HAP-1 (cell line): ENCODE measurements around the gene FUT9.

Experiments
- DNase-seq, 2 experiments: peaks; one replicate each; pipeline ENCODE4 v3.0.0-alpha.2; 2016 to 2020; ENCODE audit warnings: low spot score in 2 of 2
- H3K27me3 ChIP-seq: fragments of 250-450 bp; sonication (Bioruptor Pico); 2 replicates; pipeline ENCODE4 v1.5.1; 2020; ENCODE audit warnings: low read depth, mild to moderate bottlenecking, moderate library complexity
- H3K36me3 ChIP-seq: fragments of 250-450 bp; sonication (Bioruptor Pico); replicated peaks from 2 replicates; pipeline ENCODE4 v1.5.1; 2020; ENCODE audit warnings: mild to moderate bottlenecking
- H3K4me1 ChIP-seq: fragments of 250-450 bp; sonication (Bioruptor Pico); 2 replicates; pipeline ENCODE4 v1.5.1; 2020; ENCODE audit warnings: mild to moderate bottlenecking
- H3K4me3 ChIP-seq: fragments of 250-450 bp; sonication (Bioruptor Pico); 2 replicates; pipeline ENCODE4 v1.5.1; 2020; ENCODE audit warnings: mild to moderate bottlenecking, moderate library complexity
- H3K9me3 ChIP-seq: fragments of 250-450 bp; sonication (Bioruptor Pico); 2 replicates; pipeline ENCODE4 v1.5.1; 2020; ENCODE audit warnings: mild to moderate bottlenecking, moderate library complexity
- in situ Hi-C: fragments of 300-500 bp; cut with MboI; formaldehyde crosslinking; loops from 3 replicates; pipeline ENCODE4 v1.14.3; 2020; ENCODE audit warnings: low sequenced_read_pairs, inconsistent platforms, mixed read lengths

Gene FUT9

DNA sequence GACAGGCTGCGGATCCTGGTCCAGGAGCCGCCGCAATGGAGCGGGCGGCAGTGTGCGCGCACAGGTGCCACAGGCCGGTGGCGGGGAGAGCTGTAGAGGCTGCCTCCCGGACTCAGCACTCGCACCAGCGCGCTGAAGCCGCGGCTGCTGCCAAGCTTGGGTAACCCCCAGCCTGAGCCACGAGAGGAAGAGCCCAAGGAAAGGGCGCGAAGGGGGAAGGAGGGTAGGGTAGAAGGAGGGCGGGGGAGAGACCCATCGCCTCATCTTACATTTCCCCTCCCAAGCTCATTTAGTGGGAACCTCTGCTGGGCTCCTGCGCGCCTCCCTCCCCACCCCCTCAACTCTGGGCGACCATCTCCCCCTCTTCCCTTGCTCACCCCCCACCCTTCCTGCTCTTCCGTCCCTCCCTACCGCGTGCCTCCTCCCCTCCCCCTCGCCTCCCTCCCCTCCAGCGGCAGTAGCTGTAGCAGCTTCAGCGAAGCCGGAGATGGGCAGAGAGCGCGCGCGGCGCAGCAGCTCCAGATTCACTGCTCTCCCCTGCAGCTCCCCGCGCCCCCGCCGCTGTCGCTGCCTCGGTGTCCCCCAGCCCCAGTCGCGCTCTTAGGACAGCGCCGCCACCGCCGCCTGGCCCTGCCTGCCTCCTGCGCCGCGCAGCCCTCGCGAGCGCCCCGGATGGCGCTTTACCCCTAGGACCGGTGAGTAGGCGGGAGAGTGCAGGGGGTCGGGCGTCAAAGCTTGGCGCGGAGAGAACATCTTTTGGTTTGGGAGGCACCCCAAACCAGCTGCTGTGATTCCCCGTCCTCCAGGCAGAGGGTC is at the start of gene FUT9:
Gene FUT9 (plus strand): TSS at position 457 of the 816 bp plus-strand sequence. CDS start 187,182 bp downstream, outside the sequence.
- peak in 1 of 2 experiments; percentile 39 for DNase-seq
- Histone ChIP-seq H3K4me3 (no peak within 1 kb of the TSS), H3K4me1 (no peaks in the 10 kb centered on the region), H3K27me3 (no peaks in the 10 kb centered on the region), H3K36me3 (no peaks in the 10 kb centered on the region), H3K9me3 (no peaks in the 10 kb centered on the region)
- in situ Hi-C loops = no loop called here

DNA sequence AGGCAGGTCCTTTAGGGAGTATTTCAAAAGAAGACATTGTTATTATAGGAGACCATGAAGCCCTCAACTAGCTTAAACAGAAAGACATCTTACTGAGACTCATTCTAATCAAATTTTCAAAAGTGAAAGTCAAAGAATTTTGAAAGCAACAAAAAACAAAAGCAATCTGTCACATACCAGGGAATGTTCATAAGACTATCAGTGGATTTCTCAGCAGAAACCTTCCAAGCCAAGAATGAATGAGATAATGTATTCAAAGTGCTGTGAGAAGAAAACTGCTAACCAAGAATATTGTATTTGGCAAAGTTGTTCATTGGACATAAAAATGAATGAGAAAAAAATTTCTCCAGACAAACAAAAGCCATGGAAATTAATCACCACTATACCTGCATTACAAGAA is 48.2 kb upstream of the FUT9 start:
- Histone ChIP-seq H3K27me3 (no peaks in the 10 kb centered on the region), H3K4me1 (peaks cover 3% of the 10 kb centered on the region; the same call in 1 of the 2 replicates), H3K36me3 (no peaks in the 10 kb centered on the region), H3K9me3 (no peaks in the 10 kb centered on the region), H3K4me3 (no peak overlapping the region)
- in situ Hi-C loops = no loop called here
- no peak for DNase-seq

DNA sequence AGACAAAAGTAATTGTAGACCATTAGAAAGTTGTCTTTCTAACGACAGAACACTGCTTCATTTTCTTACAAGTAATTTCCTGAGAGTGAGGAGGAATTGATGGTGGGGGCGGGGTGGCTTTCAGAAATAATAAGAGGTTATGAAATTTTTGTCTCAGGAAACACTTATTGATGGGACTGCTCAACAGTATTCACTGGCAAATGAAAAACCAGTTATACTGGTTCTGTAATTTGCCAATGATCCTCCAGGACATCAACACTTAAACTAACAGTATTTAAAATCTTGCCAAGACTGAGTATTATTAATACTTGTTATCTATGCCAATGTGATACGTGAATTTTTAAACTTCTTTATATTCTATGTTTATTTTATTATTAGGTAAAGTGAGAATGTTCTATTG is 41.8 kb upstream of the FUT9 start:
- DNase-seq = no peak
- in situ Hi-C loops = no loop called here
- Histone ChIP-seq H3K27me3 (no peaks in the 10 kb centered on the region), H3K9me3 (no peaks in the 10 kb centered on the region), H3K36me3 (no peaks in the 10 kb centered on the region), H3K4me3 (no peak overlapping the region), H3K4me1 (no peaks in the 10 kb centered on the region; the same call in 1 of the 2 replicates)

DNA sequence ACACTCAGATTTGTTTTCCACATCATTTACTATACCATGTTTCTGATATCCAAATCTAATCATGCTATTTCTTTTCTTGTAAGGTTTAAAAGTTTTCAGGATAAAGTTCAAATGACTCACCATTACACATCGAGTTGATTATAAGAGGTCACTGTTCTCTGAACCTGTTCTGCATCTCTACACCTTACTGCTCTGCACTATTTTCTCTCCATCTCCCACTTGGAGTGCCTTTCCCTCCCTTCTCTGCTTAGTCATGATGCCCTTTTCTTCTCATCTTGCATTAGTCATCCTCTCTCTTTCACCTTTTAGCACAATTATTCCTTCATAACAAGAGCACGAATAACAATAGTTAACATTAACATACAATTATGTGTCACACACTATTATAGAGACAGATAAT is 37.5 kb upstream of the FUT9 start:
- in situ Hi-C loops = no loop called here

DNA sequence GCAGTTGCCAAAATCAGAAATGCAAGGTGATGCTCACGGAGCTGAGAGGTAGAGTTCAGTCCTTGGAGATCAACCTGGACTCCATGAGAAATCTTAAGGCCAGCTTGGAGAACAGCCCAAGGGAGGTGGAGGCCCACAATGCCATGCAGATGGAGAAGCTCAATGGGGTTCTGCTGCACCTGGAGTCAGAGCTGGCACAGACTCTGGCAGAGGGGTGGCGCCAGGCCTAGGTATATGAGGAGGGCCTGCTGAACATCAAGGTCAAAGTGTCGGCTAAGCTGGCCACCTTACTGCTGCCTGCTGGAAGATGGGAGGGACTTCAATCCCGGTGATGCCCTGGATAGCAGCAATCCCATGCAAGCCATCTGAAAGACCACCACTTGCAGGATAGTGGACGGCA is 23.9 kb upstream of the FUT9 start:
- no peaks in the 10 kb centered on the region for H3K36me3 ChIP-seq
- H3K27me3 ChIP-seq = no peaks in the 10 kb centered on the region
- in situ Hi-C loops = no loop called here
- H3K9me3 ChIP-seq = no peaks in the 10 kb centered on the region
- no peaks in the 10 kb centered on the region for H3K4me1 ChIP-seq
- no peak for DNase-seq
- no peak overlapping the region for H3K4me3 ChIP-seq

More for the DNA sequence above, 37.5 kb upstream of the FUT9 start:
- peak in 1 of 2 experiments; percentile 33 for DNase-seq
- Histone ChIP-seq H3K9me3 (no peaks in the 10 kb centered on the region), H3K36me3 (no peaks in the 10 kb centered on the region), H3K27me3 (no peaks in the 10 kb centered on the region), H3K4me1 (no peaks in the 10 kb centered on the region; the same call in 1 of the 2 replicates), H3K4me3 (no peak overlapping the region)

DNA sequence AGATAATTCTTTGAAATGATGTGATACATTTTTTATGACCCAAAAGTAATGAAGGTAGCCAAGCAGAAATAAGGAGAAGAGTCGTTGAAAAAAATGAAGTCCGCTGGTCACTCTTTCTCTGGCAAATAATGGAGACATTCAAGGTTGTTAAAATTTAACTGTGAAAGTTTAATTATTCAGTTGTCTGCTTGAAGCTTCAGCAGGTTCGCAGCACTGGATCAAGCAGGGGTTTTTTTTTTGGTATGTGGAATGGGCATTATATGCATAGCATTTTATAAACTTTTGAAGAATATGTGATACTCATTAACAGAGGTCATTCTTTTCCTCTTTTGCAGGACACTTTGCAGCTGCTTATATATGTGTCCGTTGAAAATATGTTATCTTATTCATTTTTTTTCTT is 21.6 kb upstream of the FUT9 start:
- DNase-seq = no peak
- Histone ChIP-seq H3K27me3 (no peaks in the 10 kb centered on the region), H3K4me1 (peaks cover 2% of the 10 kb centered on the region; the same call in 1 of the 2 replicates), H3K9me3 (no peaks in the 10 kb centered on the region), H3K36me3 (no peaks in the 10 kb centered on the region), H3K4me3 (no peak overlapping the region)
- in situ Hi-C loops = no loop called here

DNA sequence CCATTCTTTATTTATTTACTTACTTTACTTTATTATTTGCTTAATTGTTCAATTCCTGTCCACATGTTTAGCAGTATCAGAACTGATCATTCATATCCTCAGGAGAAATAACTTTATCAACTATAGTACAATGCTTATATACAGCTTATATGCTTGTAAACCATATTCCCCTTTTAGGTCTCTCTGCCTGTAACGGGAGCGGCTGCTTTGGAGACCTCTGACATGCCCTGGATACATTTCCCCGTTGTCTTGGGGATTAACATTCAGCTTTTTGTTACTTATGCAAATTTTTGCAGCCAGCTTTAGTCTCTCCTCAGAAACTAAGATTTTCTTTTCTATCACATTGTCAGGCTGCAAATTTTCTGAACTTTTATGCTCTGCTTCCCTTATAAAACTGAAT is 17.6 kb upstream of the FUT9 start:
- no peaks in the 10 kb centered on the region; the same call in 1 of the 2 replicates for H3K9me3 ChIP-seq
- in situ Hi-C loops = no loop called here
- H3K36me3 ChIP-seq = no peaks in the 10 kb centered on the region
- DNase-seq = peak; percentile 45 to 50
- peaks cover 2% of the 10 kb centered on the region; the same call in 1 of the 2 replicates for H3K4me1 ChIP-seq
- no peak overlapping the region for H3K4me3 ChIP-seq
- H3K27me3 ChIP-seq = no peaks in the 10 kb centered on the region

DNA sequence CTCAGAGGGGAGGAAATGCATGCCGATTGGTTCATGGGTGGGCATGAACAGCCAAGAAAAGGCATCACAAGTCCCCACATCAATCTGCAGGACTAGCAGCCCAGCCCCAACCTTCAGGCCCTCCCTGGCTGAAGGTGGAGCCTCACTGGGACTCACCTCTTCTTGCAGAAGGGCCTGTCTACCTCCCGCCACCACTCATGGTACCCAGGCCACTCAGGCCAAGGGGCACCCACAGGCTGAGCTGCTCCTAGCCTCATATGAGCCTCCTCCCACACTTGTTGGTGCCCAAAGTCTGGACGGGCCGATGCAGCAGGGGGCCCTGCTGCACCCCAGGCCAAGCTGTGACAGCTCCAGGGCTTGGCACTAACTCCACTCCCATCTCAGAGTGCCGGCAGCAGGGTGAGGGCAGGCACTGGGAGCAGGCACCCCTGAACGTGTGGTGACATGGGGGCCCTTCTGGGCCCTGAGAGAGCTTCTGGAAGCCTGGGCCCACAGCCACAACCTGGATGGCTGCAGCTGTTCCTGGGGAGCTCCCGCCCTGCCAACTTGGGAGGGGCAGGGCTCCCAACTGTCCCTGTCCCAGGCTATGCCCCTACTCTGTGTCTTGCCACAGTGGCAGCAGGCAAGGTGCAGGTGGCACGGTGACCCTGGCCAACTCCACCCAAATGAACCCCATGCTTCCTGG is 13.7 kb upstream of the FUT9 start:
- in situ Hi-C loops = no loop called here
- no peaks in the 10 kb centered on the region for H3K36me3 ChIP-seq

DNA sequence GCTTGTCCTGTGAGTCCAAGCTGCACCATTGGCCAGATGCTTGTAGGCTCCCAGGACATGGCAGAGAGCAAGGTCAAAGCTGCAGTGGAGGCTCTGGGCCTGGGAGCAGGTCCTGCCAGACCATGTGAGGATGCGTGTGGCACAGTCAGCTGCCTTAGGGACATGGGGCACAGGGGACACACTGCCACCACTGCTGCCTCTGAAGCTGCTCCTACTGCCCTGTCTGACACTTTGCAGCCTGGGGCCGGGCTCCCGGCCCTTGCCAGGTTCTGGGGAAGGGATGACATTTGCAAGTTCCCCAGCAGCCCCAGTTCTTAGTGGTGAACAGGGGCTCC is 13.2 kb upstream of the FUT9 start:
- DNase-seq = no peak
- Histone ChIP-seq H3K4me1 (peaks cover 2% of the 10 kb centered on the region), H3K4me3 (no peak overlapping the region), H3K36me3 (no peaks in the 10 kb centered on the region), H3K9me3 (no peaks in the 10 kb centered on the region; the same call in 1 of the 2 replicates), H3K27me3 (no peaks in the 10 kb centered on the region)
- in situ Hi-C loops = no loop called here

More for the DNA sequence above, 13.7 kb upstream of the FUT9 start:
- no peak overlapping the region for H3K4me3 ChIP-seq
- no peaks in the 10 kb centered on the region; the same call in 1 of the 2 replicates for H3K9me3 ChIP-seq
- peaks cover 2% of the 10 kb centered on the region for H3K4me1 ChIP-seq
- no peak for DNase-seq
- H3K27me3 ChIP-seq = no peaks in the 10 kb centered on the region

DNA sequence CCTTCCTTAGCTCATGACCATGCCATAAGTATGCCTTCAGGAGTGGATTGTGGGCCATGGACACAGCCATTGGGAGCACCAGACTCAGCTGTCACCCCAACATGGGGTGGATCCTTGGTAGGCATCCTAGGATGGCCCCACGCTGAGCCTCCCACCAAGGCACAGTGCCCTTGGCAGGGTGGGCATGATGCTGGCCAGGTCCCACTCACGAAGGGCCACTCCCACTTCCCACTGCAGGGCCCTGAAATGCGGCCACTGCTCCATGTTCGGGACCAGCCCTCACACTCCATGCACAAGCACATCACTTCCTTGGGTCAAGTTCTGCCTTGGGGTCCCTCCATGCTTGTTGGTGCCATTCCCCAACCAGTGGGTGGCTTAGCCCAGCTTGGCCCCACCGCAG is 12.9 kb upstream of the FUT9 start:
- Histone ChIP-seq H3K27me3 (no peaks in the 10 kb centered on the region), H3K9me3 (no peaks in the 10 kb centered on the region; the same call in 1 of the 2 replicates), H3K36me3 (no peaks in the 10 kb centered on the region), H3K4me3 (no peak overlapping the region), H3K4me1 (peaks cover 2% of the 10 kb centered on the region)
- DNase-seq = no peak
- in situ Hi-C loops = no loop called here

DNA sequence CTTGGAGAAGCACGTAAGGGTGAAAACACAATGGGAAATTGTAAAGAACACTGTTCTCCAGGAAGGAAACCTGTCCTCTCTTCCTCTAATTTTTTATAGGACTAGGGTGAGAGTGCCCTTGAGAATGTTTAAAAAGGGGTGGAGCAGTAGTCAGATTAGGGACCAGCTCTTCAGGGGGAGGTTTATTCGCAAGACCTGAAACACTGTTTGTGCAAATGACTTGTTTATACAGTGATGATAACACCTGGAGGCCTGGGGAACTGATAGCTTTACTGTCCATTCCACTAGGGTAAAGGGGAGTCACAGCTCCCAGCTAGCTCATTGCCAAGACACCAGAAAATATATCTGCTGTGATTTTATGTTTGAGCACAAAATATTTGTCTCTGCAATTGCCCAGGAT is 8.1 kb upstream of the FUT9 start:
- H3K27me3 ChIP-seq = no peaks in the 10 kb centered on the region
- H3K36me3 ChIP-seq = no peaks in the 10 kb centered on the region
- H3K4me1 ChIP-seq = no peaks in the 10 kb centered on the region; the same call in 1 of the 2 replicates
- no peak for DNase-seq
- H3K4me3 ChIP-seq = no peak overlapping the region
- in situ Hi-C loops = no loop called here
- no peaks in the 10 kb centered on the region for H3K9me3 ChIP-seq

DNA sequence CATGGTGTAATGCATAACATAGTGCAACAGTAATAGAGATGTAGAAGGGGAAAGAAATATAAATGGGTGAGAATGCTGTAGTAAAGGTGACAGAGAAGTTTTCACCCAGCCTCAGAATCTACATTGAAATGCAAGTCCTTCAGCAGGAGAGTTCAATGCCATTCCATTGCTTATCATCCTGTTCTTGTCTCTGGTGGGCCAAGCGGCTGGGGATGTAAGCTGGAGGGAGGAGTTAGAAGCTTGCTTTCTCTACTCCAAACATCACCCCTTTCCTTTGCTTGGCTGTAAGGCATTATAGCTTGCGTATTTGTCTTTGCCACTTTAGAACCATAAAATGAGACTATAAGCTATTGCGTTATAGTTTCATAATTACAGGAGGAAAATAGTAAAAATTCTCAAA is 2.2 kb upstream of the FUT9 start:
- Histone ChIP-seq H3K36me3 (no peaks in the 10 kb centered on the region), H3K27me3 (no peaks in the 10 kb centered on the region), H3K9me3 (no peaks in the 10 kb centered on the region), H3K4me3 (no peak overlapping the region), H3K4me1 (no peaks in the 10 kb centered on the region)
- DNase-seq = no peak
- in situ Hi-C loops = no loop called here

DNA sequence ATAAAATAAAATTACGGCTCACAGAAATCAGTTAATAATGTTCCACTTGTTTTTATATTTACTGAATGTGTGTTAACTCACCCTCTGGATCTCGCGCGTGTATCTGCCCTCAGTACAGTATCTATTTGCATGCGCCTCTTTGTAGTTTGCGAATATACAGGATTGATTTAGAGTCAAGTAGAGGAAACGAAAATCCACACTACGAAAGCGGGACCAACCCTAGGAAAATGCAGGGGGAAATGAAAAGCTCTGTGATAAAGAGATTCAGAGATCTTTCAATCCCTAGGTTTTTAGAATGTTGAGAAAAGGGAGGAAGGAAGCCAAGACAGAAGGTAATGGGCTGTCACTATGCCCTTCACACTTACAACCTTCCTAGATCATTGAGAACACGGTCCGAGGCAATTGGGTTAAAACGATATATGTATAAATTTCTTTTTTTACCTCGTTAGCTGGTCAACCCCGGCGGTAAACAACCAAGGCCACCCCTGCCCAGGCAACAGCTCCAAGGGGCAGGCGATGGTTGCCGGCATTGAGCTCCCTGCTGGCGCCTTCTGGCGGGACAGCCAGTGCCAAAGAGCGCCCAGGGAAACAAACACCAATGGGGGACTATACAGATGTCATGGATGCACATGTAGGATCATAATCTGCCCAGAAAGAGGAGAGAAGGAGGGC is 792 bp upstream of the FUT9 start:
- in situ Hi-C loops = no loop called here
- Histone ChIP-seq H3K9me3 (no peaks in the 10 kb centered on the region), H3K36me3 (no peaks in the 10 kb centered on the region), H3K4me1 (no peaks in the 10 kb centered on the region), H3K4me3 (no peak overlapping the region), H3K27me3 (no peaks in the 10 kb centered on the region)
- no peak for DNase-seq
